ENCODE data around the gene FAM124A. TPM values are rescaled to one million over a fixed set of nuclear protein-coding genes. Genes with fewer than 3 reads are reported as not detected.

Gene FAM124A
- total RNA-seq, 1 experiment from 2014 or later, result 3.1 TPM

DNA sequence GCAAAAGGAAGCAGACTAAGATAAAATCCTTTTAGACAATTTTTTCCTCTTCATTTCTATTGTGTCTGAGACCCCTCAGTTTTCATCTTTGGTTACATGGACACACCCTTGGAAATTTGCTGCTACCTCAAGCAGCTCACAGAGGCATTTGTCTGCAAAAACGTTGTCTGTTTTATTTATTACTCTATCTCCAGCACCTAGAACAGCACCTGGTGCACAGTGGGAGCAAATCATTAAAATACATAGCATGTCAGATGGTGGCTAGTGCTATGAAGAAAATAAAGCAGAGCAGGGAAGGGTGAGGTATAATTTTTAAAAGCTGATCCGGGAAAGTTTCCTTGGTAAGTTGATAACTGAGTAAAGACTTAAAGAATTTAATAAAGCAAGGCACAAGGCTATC lies 14.3 kb upstream of the FAM124A start (continued):
- TF ChIP-seq, protein P1, sequence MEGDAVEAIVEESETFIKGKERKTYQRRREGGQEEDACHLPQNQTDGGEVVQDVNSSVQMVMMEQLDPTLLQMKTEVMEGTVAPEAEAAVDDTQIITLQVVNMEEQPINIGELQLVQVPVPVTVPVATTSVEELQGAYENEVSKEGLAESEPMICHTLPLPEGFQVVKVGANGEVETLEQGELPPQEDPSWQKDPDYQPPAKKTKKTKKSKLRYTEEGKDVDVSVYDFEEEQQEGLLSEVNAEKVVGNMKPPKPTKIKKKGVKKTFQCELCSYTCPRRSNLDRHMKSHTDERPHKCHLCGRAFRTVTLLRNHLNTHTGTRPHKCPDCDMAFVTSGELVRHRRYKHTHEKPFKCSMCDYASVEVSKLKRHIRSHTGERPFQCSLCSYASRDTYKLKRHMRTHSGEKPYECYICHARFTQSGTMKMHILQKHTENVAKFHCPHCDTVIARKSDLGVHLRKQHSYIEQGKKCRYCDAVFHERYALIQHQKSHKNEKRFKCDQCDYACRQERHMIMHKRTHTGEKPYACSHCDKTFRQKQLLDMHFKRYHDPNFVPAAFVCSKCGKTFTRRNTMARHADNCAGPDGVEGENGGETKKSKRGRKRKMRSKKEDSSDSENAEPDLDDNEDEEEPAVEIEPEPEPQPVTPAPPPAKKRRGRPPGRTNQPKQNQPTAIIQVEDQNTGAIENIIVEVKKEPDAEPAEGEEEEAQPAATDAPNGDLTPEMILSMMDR (IDR thresholded peaks at IDR 0.05 in 2 of 3, conservative IDR thresholded peaks at IDR 0.05 in 1 of 3; ENCODE audit: borderline replicate concordance in 1 of 3, insufficient read depth in 1 of 3, low read depth in 2 of 3, low read length in 2 of 3), result no peak

- DNase-seq (ENCODE audit: low read depth, low spot score), result no peak
- H3K9me3 ChIP-seq (ENCODE audit: control insufficient read depth in 1 of 2, insufficient read depth in 1 of 2, low read depth in 1 of 2, low read length in 2 of 2), result no peaks in the 10 kb centered on the region
- no peak for ATAC-seq
- no peak overlapping the region for H3K27ac ChIP-seq (ENCODE audit: low read depth, low read length)
- no peaks in the 10 kb centered on the region for H3K9me2 ChIP-seq (ENCODE audit: insufficient read depth)
- intact Hi-C loops (cut with micrococcal nuclease), result no loop called here
- H4K20me1 ChIP-seq (ENCODE audit: insufficient read depth), result no peaks in the 10 kb centered on the region
- no peak overlapping the region for H2AFZ ChIP-seq (ENCODE audit: low read depth, low read length, poor library complexity, severe bottlenecking)
- H3K4me3 ChIP-seq (replicated peaks in 1 of 2; ENCODE audit: low read depth in 1 of 2, low read length in 2 of 2), result no peak overlapping the region
- ChIA-PET RAD21 (ENCODE audit: low non-redundant PET in 1 of 2, low total read pairs in 2 of 2, uncharacterized antibody in 2 of 2, unreplicated experiment in 2 of 2) (no interaction called here), POLR2A (no interaction called here), CTCF (no interaction called here)
- no TSS peak for BruUV-seq (replicated peaks)
- no peaks in the 10 kb centered on the region for H3K79me2 ChIP-seq (ENCODE audit: insufficient read depth, low read length)
- no peak overlapping the region for H3K4me2 ChIP-seq (ENCODE audit: low read length)
- peaks cover 83% of the 10 kb centered on the region for H3K27me3 ChIP-seq (ENCODE audit: insufficient read depth, low read length)
- no peaks in the 10 kb centered on the region for H3K36me3 ChIP-seq (ENCODE audit: control insufficient read depth in 1 of 2, insufficient read depth in 2 of 2, low read length in 2 of 2)
- no peaks in the 10 kb centered on the region for H3K4me1 ChIP-seq (ENCODE audit: control insufficient read depth in 1 of 2, insufficient read depth in 2 of 2, low read length in 2 of 2)
- no peak overlapping the region for H3K9ac ChIP-seq (ENCODE audit: low read length)
- no peak for TF ChIP-seq RAD21 (IDR thresholded peaks at IDR 0.05; ENCODE audit: low read depth)
- TF ChIP-seq, protein P2, sequence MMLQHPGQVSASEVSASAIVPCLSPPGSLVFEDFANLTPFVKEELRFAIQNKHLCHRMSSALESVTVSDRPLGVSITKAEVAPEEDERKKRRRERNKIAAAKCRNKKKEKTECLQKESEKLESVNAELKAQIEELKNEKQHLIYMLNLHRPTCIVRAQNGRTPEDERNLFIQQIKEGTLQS (IDR thresholded peaks at IDR 0.05), result no peak
- TF ChIP-seq, protein P3, sequence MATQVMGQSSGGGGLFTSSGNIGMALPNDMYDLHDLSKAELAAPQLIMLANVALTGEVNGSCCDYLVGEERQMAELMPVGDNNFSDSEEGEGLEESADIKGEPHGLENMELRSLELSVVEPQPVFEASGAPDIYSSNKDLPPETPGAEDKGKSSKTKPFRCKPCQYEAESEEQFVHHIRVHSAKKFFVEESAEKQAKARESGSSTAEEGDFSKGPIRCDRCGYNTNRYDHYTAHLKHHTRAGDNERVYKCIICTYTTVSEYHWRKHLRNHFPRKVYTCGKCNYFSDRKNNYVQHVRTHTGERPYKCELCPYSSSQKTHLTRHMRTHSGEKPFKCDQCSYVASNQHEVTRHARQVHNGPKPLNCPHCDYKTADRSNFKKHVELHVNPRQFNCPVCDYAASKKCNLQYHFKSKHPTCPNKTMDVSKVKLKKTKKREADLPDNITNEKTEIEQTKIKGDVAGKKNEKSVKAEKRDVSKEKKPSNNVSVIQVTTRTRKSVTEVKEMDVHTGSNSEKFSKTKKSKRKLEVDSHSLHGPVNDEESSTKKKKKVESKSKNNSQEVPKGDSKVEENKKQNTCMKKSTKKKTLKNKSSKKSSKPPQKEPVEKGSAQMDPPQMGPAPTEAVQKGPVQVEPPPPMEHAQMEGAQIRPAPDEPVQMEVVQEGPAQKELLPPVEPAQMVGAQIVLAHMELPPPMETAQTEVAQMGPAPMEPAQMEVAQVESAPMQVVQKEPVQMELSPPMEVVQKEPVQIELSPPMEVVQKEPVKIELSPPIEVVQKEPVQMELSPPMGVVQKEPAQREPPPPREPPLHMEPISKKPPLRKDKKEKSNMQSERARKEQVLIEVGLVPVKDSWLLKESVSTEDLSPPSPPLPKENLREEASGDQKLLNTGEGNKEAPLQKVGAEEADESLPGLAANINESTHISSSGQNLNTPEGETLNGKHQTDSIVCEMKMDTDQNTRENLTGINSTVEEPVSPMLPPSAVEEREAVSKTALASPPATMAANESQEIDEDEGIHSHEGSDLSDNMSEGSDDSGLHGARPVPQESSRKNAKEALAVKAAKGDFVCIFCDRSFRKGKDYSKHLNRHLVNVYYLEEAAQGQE (IDR thresholded peaks at IDR 0.05; ENCODE audit: low read depth), result no peak
- no peak for TF ChIP-seq SIN3A (IDR thresholded peaks at IDR 0.05; ENCODE audit: low read depth)
- TF ChIP-seq EZH2phosphoT487 (IDR thresholded peaks at IDR 0.05; ENCODE audit: borderline replicate concordance), result no peak
- no peak for TF ChIP-seq SRF (IDR thresholded peaks at IDR 0.05; ENCODE audit: low read depth)
- TF ChIP-seq EGR1 (IDR thresholded peaks at IDR 0.05; ENCODE audit: low read depth), result no peak
Observed at GRCh38 chr13:51208716-51209115, 13.5 kb upstream of the FAM124A start.
